ENCODE data around the gene SYK.

Gene SYK

GRCh38 chr9:90826326-90827020 lies 24.9 kb downstream of the SYK start:
- DNase-seq, result no peak

- no peak for DNase-seq
Observed at GRCh38 chr9:90827181-90827871, 25.7 kb downstream of the SYK start.

- DNase-seq, result no peak
Observed at GRCh38 chr9:90830051-90830450, 28.4 kb downstream of the SYK start.

GRCh38 chr9:90830977-90831376 lies 29.4 kb downstream of the SYK start:
- DNase-seq, result no peak

- no peak for DNase-seq
Observed at GRCh38 chr9:90832261-90832660, 30.6 kb downstream of the SYK start.

- DNase-seq, result no peak
Observed at GRCh38 chr9:90834828-90835595, 33.4 kb downstream of the SYK start.

GRCh38 chr9:90836411-90837080 lies 34.9 kb downstream of the SYK start:
- DNase-seq, result no peak

GRCh38 chr9:90838098-90838497 lies 36.5 kb downstream of the SYK start:
- DNase-seq, result no peak

- no peak for DNase-seq
Observed at GRCh38 chr9:90838581-90839154, 37.0 kb downstream of the SYK start.

- no peak for DNase-seq
Observed at GRCh38 chr9:90839183-90839728, 37.6 kb downstream of the SYK start.

GRCh38 chr9:90840696-90841095 lies 39.1 kb downstream of the SYK start:
- DNase-seq, result no peak

- no peak for DNase-seq
Observed at GRCh38 chr9:90841213-90841612, 39.6 kb downstream of the SYK start.

- no peak for DNase-seq
Observed at GRCh38 chr9:90841615-90842014, 40.0 kb downstream of the SYK start.

- no peak for DNase-seq
Observed at GRCh38 chr9:90842176-90842777, 40.7 kb downstream of the SYK start.

GRCh38 chr9:90842996-90843395 lies 41.4 kb downstream of the SYK start:
- no peak for DNase-seq

- no peak for DNase-seq
Observed at GRCh38 chr9:90843525-90843924, 41.9 kb downstream of the SYK start.

GRCh38 chr9:90844326-90844725 lies 42.7 kb downstream of the SYK start:
- DNase-seq, result no peak

- no peak for DNase-seq
Observed at GRCh38 chr9:90846770-90847419, 45.3 kb downstream of the SYK start.

- DNase-seq, result no peak
Observed at GRCh38 chr9:90847971-90848370, 46.4 kb downstream of the SYK start.

GRCh38 chr9:90848866-90849265 lies 47.2 kb downstream of the SYK start:
- DNase-seq, result no peak

GRCh38 chr9:90851444-90851843 lies 49.8 kb downstream of the SYK start:
- DNase-seq, result no peak

GRCh38 chr9:90853945-90854344 lies 52.3 kb downstream of the SYK start:
- DNase-seq, result no peak
